ENCODE results near the gene GSE1.

Gene GSE1

GRCh38 chr16:85631230-85631629, 18.1 kb downstream of the GSE1 start:
- no peak for DNase-seq (ENCODE audit: low read depth)
- H3K4me3 ChIP-seq (ENCODE audit: low read depth, low read length) = no peak overlapping the region
- TF ChIP-seq, protein P1, sequence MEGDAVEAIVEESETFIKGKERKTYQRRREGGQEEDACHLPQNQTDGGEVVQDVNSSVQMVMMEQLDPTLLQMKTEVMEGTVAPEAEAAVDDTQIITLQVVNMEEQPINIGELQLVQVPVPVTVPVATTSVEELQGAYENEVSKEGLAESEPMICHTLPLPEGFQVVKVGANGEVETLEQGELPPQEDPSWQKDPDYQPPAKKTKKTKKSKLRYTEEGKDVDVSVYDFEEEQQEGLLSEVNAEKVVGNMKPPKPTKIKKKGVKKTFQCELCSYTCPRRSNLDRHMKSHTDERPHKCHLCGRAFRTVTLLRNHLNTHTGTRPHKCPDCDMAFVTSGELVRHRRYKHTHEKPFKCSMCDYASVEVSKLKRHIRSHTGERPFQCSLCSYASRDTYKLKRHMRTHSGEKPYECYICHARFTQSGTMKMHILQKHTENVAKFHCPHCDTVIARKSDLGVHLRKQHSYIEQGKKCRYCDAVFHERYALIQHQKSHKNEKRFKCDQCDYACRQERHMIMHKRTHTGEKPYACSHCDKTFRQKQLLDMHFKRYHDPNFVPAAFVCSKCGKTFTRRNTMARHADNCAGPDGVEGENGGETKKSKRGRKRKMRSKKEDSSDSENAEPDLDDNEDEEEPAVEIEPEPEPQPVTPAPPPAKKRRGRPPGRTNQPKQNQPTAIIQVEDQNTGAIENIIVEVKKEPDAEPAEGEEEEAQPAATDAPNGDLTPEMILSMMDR (conservative IDR thresholded peaks at IDR 0.05; ENCODE audit: low read depth, low read length) = no peak

DNA sequence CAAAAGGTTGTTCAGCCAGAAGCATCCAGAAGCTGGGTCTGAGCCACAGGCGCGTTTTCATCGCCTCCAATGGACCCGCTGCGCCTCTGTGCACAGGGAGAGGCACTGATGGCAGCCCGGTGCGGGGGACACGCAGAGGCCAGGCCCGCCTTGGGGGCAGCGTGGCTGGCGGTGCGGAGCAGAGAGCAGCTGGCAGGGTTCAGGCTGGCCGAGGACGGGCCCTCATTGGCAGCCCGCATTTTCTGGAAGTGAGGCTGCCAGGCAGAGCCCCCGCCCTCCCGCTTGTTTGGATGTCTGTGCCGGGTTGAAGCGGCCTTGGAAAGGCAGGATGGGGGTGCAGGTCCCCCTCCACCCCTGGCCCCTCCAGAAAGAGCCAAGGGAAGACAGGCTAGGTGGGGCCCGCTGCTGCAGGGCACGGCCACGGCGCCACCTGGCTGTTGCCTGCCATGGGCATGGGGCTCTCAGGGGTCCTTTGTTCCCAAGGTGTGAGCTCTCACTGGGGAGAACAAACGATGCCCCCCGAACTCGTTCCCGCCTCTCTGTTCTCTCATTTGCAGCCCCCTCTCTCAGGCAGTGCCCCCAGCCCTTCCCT, 18.8 kb downstream of the GSE1 start:
- TF ChIP-seq, protein P1 (conservative IDR thresholded peaks at IDR 0.05; ENCODE audit: low read depth, low read length) = peak; percentile 21
- DNase-seq (ENCODE audit: low read depth) = no peak
- no peak overlapping the region for H3K4me3 ChIP-seq (ENCODE audit: low read depth, low read length)

DNA sequence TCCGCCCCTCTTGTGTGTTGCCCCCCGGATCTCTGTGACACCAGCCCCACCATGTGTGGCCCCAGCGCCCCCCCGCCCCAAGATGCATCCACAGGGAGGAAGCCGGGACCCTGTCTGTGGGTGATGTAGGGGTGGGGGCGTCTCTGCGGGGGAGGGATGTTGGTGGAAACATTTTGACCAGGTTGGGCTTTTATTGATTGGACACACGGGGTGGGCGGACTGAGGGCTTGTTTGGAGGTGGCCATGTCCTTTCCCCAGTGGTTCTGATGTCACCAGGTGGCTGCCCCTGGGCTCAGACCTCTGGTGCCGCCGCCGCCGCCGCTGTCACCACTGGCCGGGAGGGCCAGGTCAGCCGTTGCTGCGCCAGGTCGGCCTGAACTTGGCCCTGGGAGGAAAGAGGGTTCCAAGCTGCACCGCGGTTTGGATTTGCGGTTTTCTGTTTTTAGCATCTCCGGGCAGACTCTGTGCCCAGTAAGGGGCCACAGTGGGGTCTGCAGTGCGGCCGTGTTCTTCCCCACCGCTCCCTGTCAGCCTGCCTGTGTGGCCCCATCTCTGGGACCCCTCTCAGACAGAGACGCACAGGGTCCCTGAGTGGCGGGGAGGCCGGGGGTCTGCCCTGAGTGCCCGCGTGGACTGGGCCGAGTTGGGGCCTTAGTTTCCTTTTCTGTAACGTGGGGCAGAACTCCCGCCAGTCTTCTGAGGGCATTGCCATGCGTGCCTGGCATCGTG, 19.8 kb downstream of the GSE1 start:
- TF ChIP-seq, protein P1 (conservative IDR thresholded peaks at IDR 0.05; ENCODE audit: low read depth, low read length) = no peak
- no peak overlapping the region for H3K4me3 ChIP-seq (ENCODE audit: low read depth, low read length)
- no peak for DNase-seq (ENCODE audit: low read depth)

GRCh38 chr16:85633438-85633743, 20.3 kb downstream of the GSE1 start:
- H3K4me3 ChIP-seq (ENCODE audit: low read depth, low read length) = no peak overlapping the region
- TF ChIP-seq, protein P1 (conservative IDR thresholded peaks at IDR 0.05; ENCODE audit: low read depth, low read length) = no peak
- no peak for DNase-seq (ENCODE audit: low read depth)

- TF ChIP-seq, protein P1 (conservative IDR thresholded peaks at IDR 0.05; ENCODE audit: low read depth, low read length) = no peak
- no peak for DNase-seq (ENCODE audit: low read depth)
Observed at GRCh38 chr16:85633888-85634287, 20.8 kb downstream of the GSE1 start.

GRCh38 chr16:85634747-85635544, 21.8 kb downstream of the GSE1 start:
- TF ChIP-seq, protein P1 (conservative IDR thresholded peaks at IDR 0.05; ENCODE audit: low read depth, low read length) = peak; percentile 32

More at GRCh38 chr16:85633888-85634287, 20.8 kb downstream of the GSE1 start:
- H3K4me3 ChIP-seq (ENCODE audit: low read depth, low read length) = no peak overlapping the region

More at GRCh38 chr16:85634747-85635544, 21.8 kb downstream of the GSE1 start:
- DNase-seq (ENCODE audit: low read depth) = no peak
- H3K4me3 ChIP-seq (ENCODE audit: low read depth, low read length) = no peak overlapping the region
